ENCODE data around the gene FOSL2. TPM values are rescaled to one million over a fixed set of nuclear protein-coding genes. Genes with fewer than 3 reads are reported as not detected.
A peak's percentile ranks its signal among the peaks of the same experiment; 100 is the strongest.

Gene FOSL2
- 100 to 1,000 TPM in 1 of 2 donors, 10 to 100 TPM in 1; 66.6 to 140 TPM for total RNA-seq
- long read RNA-seq, full-length matches to known transcripts, result 14 of 82 reads
- long read RNA-seq, partial matches to known transcripts, result 4 of 82 reads
- long read RNA-seq, other reads (novel, unspliced or antisense), result 64 of 82 reads

DNA sequence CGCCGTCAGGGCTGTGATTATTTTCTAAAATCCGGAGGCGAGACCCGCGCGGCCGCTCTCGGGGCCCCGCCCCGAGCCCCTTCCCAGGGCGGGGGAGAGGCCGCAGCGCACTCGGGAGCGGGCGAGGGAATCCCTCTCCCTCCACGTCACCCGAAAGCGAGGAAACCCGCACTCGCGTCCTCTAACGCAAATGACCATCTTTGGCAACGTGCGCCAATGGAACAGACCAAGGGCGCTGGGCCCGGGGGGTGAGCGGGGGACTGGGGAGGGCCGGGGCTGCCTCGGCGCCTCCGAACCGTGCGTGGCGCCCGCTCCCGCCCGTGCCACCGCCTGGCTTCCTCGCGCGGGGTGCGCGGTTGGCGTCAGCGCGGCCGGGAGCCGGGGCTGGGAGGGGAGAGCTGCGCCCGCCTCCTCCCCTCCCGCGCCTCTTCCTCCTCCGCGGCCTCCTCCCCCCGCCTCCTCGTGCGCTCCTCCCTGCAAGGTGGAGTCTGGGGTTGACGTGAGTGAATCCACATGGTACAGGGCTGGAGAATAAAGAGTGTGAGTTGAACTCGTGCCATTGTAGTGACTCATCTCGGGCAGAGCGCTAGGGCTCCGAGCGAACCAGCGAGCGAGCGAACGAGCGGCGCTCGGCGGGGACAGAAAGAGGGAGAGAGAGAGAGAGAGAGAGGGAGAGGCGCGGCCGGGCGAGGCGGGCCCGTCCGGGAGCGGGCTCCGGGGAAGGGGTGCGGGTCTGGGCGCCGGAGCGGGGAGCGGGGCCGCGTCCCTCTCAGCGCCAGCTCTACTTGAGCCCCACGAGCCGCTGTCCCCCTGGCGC is at the start of gene FOSL2:
FOSL2 (plus strand) TSS at position 562 of the 817 bp plus-strand sequence. CDS start 863 bp downstream, outside the sequence.
- DNase-seq (peak; percentile 95), ATAC-seq (peak; percentile 74 to 77)
- intact Hi-C loops (cut with DNase I), result loop anchor here (5.0 to 10.0 kb wide), 3 partner anchors 228 to 688 kb away; partner anchors contain the start of genes BABAM2 (in 1 of the 2) and RBKS (in 1 of the 2)

DNA sequence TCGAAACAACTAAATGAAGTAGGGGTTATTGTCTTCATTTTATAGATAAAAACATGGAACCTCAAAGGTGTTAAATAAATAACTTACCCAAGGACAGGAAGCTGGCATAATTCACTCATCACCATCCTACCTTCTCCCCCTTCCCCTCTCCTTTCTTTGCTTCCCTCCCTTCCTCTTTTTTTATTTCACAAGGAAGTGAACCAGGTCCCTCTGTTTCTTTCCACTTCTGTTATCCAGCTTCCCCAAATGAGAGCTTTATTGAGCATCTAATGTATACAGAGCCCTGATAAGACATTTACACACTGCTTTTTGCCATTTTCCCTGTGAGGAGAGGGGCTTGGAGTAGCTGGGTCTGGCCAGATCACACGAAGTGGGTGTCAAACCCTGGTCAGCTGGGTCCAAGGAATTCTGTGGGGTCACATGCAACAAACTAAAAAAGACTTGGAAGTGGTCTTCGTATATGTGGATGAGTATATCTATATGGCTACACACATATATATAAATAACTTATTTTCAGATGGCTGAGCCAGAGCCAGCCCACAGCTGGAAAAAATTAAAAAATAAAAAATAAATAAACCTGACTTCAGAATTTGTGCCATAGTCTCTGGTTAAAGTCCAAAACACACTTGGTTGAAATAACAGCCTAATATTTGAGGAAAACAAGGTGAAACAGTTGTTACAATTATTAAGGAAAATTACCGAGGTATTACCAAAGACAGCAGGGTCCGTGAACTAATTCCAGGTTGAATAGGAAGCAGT is 49.3 kb upstream of the FOSL2 start:
- ATAC-seq, result no peak

DNA sequence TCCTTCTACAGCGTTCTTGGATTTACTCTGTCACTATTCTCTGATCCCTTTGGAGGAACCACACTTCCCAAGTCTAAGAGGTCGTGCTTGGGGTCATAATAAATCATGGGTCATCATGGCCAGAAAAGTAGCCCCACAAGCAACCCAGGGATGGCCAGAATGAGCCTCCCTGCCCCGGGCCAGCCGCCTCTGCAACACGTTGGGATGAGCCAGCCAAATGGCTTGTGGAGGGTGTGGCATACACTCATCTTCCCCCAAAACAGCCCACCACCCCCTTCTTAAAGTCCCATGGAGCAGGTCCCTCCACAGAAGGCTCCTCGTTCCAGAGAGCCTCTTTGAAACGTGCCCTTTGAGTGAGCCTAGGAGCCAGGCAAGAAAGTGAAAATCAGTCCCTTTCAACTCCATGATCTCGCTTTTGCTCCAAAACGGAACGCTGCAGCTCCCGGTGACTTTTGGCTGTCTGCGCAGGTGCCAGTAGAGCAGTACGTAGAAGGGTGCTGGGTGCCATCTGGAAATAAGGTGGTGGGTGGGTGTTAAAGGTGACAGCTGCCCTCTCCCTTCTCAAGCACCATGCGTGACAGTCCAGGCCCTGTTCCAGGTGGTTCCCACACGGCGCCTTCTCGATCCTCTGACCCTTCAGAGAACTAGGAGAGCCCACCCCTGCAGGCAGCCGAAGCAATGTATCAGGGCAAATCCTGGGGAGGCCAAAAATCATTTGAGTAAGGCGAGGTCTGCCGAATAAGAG is 48.5 kb upstream of the FOSL2 start:
- no peak for ATAC-seq
- intact Hi-C loops (cut with DNase I), result no loop called here
- DNase-seq, result no peak

More for the DNA sequence above, 49.3 kb upstream of the FOSL2 start:
- no peak for DNase-seq
- intact Hi-C loops (cut with DNase I), result no loop called here

DNA sequence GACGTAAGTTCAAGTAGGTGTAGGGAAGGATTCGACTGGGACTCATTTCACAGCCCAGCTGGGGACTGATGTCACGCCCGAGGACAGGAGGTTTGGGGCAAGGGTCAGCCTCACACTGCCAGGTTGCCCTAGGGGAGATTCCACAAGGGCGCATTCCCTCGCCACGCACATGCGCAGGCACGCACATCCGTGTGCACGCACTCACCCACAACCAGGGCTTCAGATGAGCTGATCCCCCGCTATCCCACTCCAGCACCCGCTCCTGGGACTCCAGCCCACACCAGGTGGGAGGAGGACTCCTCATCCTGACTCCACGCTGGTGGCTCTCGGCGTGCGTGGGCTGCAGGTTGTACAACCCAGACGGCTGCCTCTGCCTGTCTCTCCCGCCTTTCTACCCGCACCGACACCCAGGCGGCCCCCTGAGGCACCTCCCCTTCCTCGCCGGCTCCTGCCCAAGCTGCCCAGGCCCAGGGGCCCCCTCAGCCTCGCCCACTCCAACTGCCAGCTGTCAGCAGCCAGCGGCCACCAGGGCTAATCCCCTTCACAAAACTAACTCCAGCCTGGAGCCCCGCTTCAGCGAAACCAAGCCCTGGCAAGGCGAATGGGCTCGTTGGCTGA is 47.8 kb upstream of the FOSL2 start:
- DNase-seq (no peak), ATAC-seq (no peak)
- intact Hi-C loops (cut with DNase I), result no loop called here

DNA sequence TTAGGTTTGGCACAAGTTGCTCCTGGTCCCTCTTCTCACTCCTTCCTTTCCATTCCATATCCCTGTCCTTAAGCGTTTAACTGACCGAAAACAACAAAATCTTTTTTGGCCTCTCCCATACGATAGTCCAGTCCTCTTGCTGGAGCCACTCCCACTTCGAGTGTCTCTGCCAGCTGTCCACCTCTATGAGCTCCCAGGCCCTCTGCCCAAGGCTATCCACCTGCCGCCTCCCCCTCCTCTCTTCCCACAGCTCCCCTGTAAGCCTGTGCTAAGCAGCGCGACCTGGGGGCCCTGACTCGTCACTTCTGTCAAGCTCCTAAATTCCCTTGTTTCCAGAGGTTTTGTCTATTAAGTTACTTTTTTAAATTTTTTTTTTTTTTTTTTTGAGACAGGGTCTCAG is 47.0 kb upstream of the FOSL2 start:
- DNase-seq, result no peak

DNA sequence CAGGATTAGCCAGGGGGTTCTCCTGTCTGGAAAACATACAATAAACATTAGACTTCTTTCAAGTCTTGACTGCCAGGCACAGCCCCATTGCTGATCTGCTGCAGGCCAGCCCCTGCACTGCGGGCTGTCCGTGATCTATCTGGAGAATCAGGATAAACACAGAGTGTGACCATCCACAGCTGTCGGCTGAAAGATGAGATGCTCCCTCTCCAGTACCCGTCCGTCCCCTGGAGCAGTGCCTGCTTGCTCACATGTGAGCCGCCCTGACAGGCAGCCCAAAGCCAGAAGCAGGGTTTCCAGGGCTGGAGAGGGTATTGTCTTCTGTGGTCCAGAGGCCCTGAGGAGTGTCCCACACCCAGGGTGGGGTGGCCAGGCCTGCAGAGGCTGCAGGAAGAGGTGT is 46.1 kb upstream of the FOSL2 start:
- DNase-seq, result no peak
- intact Hi-C loops (cut with DNase I), result no loop called here

More for the DNA sequence above, 47.0 kb upstream of the FOSL2 start:
- intact Hi-C loops (cut with DNase I), result no loop called here
- ATAC-seq, result no peak

DNA sequence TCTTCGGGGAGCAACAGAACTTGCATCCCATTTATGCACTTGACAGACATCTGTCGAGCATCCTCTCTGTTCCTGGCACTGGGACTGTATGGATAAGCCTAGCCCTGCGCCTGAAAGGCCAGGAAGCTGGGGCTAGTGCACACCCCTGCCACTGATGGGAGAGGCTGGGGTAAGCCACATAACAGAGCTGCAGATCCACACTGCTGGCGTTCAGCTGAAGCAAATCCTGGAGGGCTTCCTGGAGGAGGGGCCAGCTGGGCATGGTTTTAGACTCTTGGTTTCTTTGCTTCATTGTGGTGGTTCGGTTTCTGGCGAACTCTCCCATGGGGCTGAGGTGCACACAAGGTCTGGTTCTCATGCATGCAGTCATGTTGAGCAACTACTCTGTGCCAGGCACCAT is 45.5 kb upstream of the FOSL2 start:
- DNase-seq (no peak), ATAC-seq (no peak)
- intact Hi-C loops (cut with DNase I), result no loop called here

More for the DNA sequence above, 46.1 kb upstream of the FOSL2 start:
- no peak for ATAC-seq

DNA sequence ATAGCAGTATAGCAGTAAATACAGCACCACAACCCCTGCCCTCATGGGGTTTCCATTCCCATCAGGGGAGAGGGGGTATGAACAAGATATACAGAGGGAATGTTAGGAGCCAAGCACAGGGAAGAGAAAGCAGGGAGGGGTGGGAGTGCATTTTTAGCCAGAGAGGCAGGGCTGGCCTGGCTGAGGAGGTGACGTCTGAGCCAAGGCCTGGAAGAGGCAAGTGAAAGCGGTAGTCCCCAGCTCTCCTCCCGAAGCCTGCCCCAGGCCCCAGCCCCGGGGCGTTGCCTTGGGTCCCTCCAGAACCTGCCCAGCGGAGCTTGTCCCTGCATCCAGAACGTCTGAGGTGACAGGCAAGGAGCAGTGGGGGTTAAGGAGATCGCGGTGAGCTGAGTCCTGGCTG is 45.1 kb upstream of the FOSL2 start:
- intact Hi-C loops (cut with DNase I), result no loop called here
- DNase-seq (peak; percentile 17), ATAC-seq (peak in 1 of 2 donors; percentile 5)

DNA sequence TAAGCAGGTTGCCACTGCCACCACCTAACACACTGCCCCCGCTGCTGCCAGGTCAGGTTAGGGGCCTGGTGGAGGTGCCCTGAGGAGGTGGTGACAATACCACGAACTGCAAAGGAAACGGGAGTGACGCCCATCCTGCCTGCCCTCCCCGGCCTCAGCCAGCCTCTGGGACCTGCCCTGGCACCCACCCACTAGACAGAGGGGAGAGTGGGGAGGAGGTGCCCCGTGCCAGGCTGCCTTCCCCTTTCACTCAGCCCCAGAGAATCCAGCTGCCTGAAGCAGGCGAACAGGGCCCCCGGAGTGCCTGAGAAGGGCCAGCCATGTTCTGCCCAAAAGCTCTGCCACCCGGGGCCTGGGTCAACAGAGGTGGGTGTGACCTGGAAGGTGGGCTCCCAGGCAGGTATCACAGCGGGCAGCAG is 44.5 kb upstream of the FOSL2 start:
- DNase-seq (peak; percentile 26), ATAC-seq (peak in 1 of 2 donors; percentile 31)
- intact Hi-C loops (cut with DNase I), result no loop called here

DNA sequence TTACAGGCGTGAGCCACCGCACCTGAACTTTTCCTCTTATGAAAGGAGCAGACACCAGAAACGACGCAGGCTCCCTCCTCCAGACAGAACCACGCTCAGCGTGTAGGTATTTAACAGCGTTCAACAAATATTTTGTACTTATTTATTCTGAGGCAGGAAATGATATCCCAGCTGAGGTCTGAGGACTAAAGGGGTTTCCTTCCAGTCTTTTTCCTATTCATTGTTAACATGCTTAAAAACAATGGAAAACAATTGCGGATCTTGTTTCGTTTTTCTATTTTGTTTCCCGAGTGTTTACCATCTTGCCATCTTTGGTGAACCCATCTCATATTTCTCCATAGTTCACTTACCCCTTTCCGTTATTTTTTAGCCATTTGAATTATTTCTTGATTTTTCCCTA is 43.7 kb upstream of the FOSL2 start:
- intact Hi-C loops (cut with DNase I), result no loop called here
- ATAC-seq (no peak), DNase-seq (no peak)

DNA sequence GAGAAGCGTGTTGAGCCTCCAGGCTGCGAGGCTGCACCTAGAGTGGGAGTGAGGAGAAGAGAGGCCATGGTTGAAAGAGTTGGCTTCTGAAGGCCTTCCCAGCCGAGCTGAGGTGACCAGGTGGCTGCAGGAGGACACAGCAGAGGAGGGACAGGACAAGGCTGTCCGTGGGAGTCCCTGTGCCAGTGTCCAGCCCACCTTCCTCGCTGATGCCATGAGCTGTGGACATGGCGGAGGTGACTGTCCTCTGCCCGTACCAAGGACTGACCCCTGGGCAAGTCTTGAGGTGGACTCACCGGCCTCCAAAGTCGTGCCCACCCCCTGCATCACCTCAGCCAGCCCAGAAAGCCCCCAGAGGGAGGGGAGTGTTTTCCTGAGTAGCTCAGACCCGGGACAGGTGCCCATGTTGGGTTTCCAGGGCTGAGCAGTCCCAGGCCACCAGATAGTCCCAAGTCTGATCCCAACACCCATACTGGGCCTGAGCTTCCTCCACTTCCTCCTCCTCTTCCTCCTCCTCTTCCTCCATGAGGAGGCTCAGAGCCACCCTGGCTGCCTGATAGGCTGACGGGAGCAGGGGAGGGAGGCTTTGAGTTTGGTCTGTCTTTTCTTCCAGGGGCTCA is 43.0 kb upstream of the FOSL2 start:
- peak; percentile 11 for DNase-seq
- ATAC-seq, result no peak
- intact Hi-C loops (cut with DNase I), result no loop called here

DNA sequence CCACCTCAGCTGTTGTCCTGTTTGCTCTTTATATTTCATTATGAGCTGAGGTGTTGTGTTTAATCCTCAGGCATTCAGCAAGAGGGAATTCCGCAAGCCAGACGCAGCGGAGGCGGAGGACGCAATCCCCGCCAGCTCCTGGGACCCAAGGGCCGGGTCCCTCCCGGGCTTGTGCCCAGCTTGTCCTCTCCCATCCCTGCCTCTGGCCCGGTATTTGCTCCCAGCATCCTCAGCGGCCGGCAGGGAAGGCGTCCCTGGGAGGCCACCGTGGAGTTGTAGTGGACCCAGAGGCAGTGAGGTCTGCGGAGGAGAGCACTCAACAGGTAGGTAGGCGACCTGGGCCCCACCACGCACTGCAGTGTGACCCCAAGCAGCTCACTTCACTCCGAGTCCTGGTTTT is 42.5 kb upstream of the FOSL2 start:
- DNase-seq (no peak), ATAC-seq (no peak)

DNA sequence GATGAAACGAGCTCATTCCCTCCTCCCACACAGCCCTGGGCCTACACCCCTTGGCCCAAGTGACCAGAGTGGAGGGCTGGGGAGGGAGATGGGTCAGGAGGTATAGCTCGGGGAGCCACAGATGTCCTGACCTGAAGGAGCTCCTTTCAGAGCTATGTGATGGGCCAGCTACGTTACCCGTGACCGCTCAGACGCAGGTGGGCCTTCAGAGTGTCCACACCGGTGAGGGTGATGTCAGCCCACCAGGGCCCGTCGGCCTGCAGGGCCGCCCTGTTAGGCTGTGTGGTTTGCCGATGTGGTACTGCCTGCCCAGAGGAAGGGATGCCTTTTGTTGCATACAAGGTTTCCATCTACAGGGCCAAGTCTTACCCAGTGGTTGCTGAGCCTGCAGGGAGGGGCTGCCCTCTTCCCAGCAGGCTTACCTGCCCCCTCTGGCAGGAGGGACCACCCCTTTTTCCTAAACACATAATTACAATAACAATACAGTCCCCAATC is 41.8 kb upstream of the FOSL2 start:
- DNase-seq, result no peak
- intact Hi-C loops (cut with DNase I), result no loop called here
- no peak for ATAC-seq

More for the DNA sequence above, 42.5 kb upstream of the FOSL2 start:
- intact Hi-C loops (cut with DNase I), result no loop called here

DNA sequence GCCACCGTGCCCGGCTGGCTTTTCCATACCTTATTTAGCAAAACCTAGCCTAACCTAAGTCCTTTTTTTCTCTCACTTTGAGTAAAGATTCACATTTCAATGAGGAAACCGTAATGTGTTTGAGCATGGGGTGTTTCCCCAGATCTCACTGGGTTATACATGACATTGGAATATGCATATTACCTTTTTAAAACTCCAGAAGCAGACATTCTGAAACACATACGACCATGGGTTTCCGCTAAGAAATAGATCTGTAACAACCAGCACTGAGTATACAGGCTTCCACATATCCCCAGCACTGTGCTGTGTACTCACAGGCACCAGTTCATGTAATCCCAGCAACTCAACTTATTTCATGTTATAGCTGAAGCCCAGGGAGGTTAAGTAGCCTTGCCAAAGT is 41.0 kb upstream of the FOSL2 start:
- ATAC-seq, result no peak
- intact Hi-C loops (cut with DNase I), result no loop called here
- no peak for DNase-seq

DNA sequence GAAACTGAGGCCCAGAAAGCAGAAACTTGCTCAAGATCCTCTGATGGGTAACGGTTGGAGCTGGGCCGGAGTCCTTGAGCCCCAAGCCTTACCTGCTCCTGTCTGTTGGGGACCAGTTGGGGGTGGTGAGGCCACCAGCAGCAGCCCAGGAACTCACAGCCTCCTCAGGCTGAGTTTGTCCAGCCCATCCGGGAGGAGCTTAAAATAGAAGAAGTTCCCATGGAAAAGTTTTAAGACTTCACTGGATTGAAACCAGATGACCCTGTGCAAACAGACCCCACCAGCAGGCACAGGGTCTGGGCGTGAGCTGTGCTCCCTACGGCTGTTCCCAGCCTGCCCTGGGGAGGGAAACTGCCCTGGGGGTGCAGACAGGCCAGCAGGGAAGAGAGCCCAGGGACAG is 40.6 kb upstream of the FOSL2 start:
- intact Hi-C loops (cut with DNase I), result no loop called here
- DNase-seq, result no peak
- no peak for ATAC-seq

DNA sequence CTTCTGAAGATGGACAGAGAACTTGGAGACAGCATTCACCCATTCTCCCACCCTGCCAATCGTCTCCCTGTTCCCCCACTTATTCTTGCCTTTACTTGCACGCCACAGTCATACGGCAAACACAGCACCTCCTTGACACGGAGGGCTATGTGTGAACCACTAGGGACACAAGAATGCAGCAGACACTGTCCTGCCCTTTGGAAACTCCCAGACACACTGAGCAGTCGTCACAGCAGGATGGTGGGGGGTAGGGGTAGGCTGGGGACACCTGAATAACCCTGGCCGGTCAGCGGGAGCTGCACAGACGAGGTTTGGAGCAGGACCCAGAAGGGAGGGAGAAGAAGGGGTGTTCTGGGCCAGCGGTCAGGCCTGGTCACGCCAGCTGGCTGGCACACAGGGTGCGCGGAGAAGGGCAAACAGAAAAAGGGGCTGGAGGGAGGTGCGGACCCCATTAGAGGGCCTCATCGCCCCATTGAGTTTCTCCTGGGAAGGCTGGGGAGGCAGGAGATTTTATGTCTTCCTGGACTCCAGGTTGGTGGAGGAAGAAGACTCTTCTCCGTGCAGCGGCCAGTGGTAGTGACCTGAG is 40.0 kb upstream of the FOSL2 start:
- DNase-seq, result no peak
- intact Hi-C loops (cut with DNase I), result no loop called here
- no peak for ATAC-seq

DNA sequence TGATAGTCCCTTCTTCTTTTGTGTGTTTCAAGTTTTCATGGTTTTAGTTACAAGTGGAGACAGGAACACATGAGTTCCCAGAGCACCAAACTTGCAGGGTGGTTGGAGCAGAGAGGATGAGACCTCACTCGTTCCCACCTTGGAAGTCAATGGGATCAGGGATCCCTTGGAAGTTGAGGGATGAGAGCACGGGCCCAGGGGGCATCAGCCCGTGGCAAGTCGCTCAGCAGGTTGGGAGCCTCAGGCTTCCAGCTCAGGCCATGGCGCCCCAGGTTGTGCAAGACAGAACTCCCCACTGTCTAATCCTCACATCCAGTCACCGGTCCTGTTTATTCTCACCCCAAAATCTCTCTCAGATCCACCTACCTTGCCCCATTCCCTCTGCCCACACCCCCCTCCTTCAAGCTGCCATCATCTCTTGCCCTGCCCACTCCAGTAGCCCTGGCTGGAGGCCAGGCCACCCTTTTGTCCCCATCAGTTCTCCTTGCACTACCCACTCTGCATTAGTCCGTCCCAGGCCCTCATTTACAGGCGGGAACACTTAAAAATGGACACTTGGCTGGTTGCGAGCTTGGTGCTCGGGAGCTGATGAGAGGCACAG is 37.6 kb upstream of the FOSL2 start:
- intact Hi-C loops (cut with DNase I), result no loop called here

More for the DNA sequence above, 37.6 kb upstream of the FOSL2 start:
- ATAC-seq, result no peak
- DNase-seq, result no peak
